NCI-H1048 (cell line): ENCODE measurements around the gene C6orf89.
"Not testable (repeated sequence)": the region's sequence is repeated elsewhere in the genome, so short reads cannot be mapped to it uniquely, and the experiment has no call there.

Source experiments
- DNase-seq: peaks from one replicate; lab custom pipeline; 2025; lab: John Stamatoyannopoulos, UW

Gene C6orf89

DNA sequence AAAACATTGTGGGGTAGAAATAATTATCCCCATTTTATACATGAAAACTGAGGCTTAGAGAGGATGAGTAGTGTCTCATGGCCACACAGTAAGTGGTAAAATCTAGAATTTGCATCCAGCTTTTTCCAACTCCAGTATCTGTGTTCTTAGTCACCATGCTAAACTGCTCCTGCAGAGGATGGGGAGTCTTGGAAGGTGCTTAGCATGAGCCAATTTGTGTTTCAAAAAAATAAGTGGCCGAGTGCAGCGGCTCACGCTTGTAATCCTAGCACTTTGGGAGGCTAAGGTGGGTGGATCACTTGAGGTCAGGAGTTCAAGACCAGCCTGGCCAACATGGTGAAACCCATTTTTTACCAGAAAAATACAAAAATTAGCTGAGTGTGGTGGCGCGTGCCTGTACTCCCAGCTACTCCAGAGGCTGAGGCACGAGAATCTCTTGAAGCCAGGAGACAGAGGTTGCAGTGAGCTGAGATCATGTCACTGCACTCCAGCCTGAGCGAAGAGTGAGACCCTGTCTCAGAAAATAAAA is 2.4 kb downstream of the C6orf89 start:
- DNase-seq, result no peak

GRCh38 chr6:36888654-36889481 is 3.1 kb downstream of the C6orf89 start:
- DNase-seq, result no peak

DNA sequence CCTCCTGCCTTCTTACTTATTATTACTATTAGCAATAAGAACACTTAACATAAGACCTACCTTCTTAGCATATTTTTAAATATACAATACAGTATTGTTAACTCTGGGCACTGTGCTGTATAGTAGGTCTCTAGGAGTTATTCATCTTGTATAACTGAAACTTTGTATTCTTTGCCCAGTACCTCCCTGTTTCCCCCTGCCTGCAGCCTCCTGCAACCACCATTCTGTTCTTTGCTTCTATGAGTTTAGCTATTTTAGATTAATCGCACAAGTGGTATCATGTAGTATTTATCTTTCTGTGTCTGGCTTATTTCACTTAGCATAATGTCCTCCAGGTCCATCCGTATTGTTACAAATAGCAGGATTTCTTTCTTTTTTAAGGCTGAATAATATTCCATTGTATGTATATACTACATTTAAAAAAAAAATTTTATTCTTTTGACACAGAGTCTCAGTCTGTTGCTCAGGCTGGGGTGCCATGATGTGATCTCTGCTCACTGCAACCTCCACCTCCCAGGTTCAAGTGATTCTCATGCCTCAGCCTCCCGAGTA is 4.4 kb downstream of the C6orf89 start:
- DNase-seq, result no peak

- DNase-seq, result not testable (repeated sequence)
These were observed 5.4 kb downstream of the C6orf89 start for GRCh38 chr6:36891153-36891552.

GRCh38 chr6:36893976-36894932 is 8.5 kb downstream of the C6orf89 start:
- DNase-seq, result no peak

DNA sequence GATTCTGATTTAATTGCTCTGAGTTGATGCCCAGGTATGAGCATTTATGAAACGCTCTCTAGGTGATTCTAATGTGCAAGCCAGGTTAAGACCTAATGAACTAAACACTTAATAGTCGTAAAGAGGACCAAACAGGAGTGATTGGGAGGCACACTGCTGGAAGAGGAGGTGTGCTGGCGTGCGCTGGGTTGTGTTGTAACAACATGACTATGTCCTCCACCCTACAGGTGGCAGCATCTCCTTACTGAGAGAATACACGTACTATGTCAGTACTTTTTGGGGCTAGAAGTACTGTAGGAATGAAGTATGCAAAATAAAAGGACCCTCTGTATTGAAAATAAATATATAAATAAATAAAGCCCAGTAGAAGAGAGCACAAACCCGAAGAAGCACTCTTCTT is 11.9 kb downstream of the C6orf89 start:
- no peak for DNase-seq

- DNase-seq, result no peak
These were observed 18.4 kb downstream of the C6orf89 start for GRCh38 chr6:36904114-36904513.

DNA sequence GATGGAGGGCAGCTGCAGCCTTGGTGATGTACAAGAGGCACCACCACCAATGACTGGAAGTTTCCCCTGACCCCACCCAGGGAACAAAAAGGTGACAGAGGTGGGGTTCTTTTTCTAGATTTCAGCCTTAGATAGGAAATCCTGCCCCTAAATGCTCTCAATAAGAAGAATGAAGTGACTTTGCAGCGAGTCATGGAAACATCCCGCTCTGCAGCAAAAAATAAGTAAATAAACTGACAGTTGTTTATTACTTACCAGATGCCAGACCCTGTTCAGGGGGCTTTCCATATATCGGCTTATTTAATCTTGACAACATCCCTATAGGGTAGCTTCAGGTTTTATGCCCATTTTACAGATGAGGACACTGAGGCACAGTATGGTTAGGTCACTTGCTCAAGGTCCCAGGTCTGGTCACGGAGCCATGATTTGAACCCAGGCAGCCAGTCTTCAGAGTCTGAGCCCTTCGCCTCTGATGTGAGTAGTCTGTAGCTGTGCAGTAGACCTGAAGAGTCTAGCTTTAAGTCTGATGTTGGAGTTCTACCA is 19.2 kb downstream of the C6orf89 start:
- no peak for DNase-seq

- DNase-seq, result no peak
These were observed 21.0 kb downstream of the C6orf89 start for GRCh38 chr6:36906539-36907325.

GRCh38 chr6:36907781-36908180 is 22.0 kb downstream of the C6orf89 start:
- no peak for DNase-seq

DNA sequence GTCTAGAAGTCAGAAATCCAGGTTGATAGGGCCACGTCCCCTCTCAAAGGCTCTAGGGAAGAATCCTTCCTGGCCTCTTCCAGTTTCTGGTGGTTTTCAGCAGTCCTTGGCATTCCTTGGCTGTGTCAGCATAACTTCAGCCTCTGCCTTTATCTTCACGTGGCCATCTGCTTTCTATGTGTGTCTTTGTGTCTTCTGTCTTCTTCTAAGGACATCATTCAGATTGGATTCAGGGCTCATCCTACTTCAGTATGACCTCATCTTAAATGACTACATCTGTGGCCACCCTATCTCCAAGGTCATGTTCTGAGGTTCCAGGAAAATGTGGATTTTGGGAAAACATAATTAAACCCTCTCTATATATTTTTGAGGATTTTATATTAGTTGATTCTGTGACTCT is 23.0 kb downstream of the C6orf89 start:
- DNase-seq, result no peak

DNA sequence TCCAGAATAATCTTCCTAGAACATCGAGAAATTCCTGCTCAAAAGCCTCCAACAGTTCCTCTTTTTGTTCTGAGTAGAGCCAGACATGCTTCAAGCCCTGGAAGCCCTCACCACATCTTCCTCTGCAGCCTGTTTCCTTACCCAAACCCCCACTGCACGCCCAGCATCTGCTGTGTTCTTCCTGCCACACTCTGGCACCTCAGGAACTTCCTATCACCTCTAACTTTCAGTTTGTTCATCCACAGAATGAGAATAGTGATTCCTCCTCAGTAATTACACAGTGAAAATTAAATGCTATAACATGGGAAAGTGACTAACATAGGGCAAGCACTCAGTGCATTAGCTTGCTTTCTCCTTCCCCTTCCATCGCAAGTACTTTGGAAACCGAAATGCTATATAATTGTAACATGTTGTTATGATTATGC is 26.3 kb downstream of the C6orf89 start:
- no peak for DNase-seq

GRCh38 chr6:36912586-36912985 is 26.8 kb downstream of the C6orf89 start:
- no peak for DNase-seq

- no peak for DNase-seq
These were observed 27.3 kb downstream of the C6orf89 start for GRCh38 chr6:36913082-36913481.

DNA sequence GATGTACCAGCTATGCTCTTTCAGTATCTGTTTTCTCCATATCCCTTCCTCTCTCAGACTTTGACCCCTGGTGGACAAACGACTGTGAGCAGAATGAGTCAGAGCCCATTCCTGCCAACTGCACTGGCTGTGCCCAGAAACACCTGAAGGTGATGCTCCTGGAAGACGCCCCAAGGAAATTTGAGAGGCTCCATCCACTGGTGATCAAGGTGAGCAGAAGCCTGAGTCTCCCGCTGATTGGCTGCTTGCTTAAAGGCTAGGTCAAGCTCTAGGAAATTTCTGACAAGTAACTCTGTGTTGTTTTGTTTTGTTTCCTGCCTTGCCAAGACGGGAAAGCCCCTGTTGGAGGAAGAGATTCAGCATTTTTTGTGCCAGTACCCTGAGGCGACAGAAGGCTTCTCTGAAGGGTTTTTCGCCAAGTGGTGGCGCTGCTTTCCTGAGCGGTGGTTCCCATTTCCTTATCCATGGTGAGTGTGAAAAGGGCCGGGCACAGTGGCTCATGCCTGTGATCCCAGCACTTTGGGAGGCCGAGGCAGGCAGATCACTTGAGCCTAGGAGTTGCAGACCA is 28.6 kb downstream of the C6orf89 start:
- DNase-seq, result no peak

- no peak for DNase-seq
These were observed 29.8 kb downstream of the C6orf89 start for GRCh38 chr6:36915599-36915998.

DNA sequence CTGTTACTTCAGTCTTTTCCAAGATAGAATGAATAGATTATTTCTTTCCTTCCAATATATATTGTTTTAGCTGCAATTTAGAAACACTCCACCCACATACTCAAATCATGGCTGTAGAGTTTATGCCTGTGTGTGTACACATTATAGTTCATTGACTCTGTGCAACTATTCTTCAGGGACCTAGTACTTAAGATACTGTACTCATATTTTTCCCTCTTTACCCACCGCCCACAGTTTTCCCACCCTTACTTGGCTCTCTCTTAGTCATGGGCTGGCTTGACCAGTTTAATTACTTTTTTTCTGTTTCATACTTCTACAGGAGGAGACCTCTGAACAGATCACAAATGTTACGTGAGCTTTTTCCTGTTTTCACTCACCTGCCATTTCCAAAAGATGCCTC is 30.4 kb downstream of the C6orf89 start:
- DNase-seq, result no peak

GRCh38 chr6:36917541-36918193 is 31.9 kb downstream of the C6orf89 start:
- DNase-seq, result no peak

DNA sequence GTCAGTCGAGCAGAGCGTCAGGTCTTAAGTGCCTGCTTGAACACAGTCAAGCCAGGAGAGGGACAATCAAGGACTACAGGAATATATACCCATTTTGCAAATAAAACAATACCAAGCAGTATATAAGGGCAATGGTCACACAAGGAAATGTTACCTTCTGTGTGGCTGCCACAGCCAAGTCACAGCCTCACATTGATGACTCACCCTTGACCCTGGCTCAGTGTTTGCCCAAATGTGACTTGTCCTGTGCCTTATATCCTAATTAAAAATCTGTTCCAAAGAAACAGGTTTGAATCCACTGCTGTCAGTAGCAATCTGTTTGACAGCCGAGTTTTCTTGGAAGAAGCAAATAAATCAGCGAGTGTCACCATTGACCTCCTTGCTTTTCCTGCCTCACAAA is 34.3 kb downstream of the C6orf89 start:
- no peak for DNase-seq

GRCh38 chr6:36920546-36920945 is 34.8 kb downstream of the C6orf89 start:
- no peak for DNase-seq
